Liver (tissue), 9 donors: ENCODE measurements around the gene OST4. TPM values are rescaled to one million over a fixed set of nuclear protein-coding genes. Genes with fewer than 3 reads are reported as not detected.

Experiments used
- DNase-seq: peaks from one replicate; pipeline ENCODE4 v3.0.0-alpha.2; 2017; ENCODE audit warnings: low spot score
- H3K27ac ChIP-seq, 2 donors: one replicate each; pipeline ENCODE4 v1.7.0; 2013; ENCODE audit warnings: inconsistent platforms in 2 of 2, low read length in 2 of 2, control low read depth in 1 of 2, low read depth in 1 of 2, mild to moderate bottlenecking in 1 of 2
- H3K27me3 ChIP-seq, 4 donors: one replicate each; pipeline versions ENCODE4 v1.6.1 to v1.7.0; 2013; ENCODE audit warnings: low read length in 3 of 4, inconsistent platforms in 1 of 4, mild to moderate bottlenecking in 1 of 4, moderate library complexity in 1 of 4; ENCODE audit not compliant: control insufficient read depth in 4 of 4, insufficient read depth in 4 of 4
- H3K36me3 ChIP-seq, 4 donors: one replicate each; pipeline versions ENCODE4 v1.6.1 to v1.7.0; 2013; ENCODE audit warnings: low read length in 3 of 4, mild to moderate bottlenecking in 3 of 4, low read depth in 1 of 4, moderate library complexity in 1 of 4; ENCODE audit not compliant: control insufficient read depth in 4 of 4, insufficient read depth in 3 of 4
- H3K4me1 ChIP-seq, 4 donors: one replicate each; pipeline versions ENCODE4 v1.6.1 to v1.7.0; 2013; ENCODE audit warnings: low read length in 3 of 4, mild to moderate bottlenecking in 3 of 4, moderate library complexity in 1 of 4; ENCODE audit not compliant: control insufficient read depth in 4 of 4, insufficient read depth in 4 of 4
- H3K4me3 ChIP-seq, 3 donors: one replicate each; pipeline versions ENCODE4 v1.6.1 to v1.7.0; 2013; ENCODE audit warnings: low read length in 3 of 3, control low read depth in 1 of 3, low read depth in 1 of 3, mild to moderate bottlenecking in 1 of 3
- H3K9ac ChIP-seq, 2 donors: one replicate each; pipeline ENCODE4 v1.7.0; 2013; ENCODE audit warnings: low read length in 2 of 2, mild to moderate bottlenecking in 2 of 2, moderate library complexity in 2 of 2, control low read depth in 1 of 2, low read depth in 1 of 2
- H3K9me3 ChIP-seq, 4 donors: one replicate each; pipeline versions ENCODE4 v1.6.1 to v1.7.0; 2013; ENCODE audit warnings: low read length in 3 of 4; ENCODE audit not compliant: control insufficient read depth in 4 of 4
- EGR1 ChIP-seq, 2 donors: IDR thresholded peaks; 2 replicates each; pipeline ENCODE4 v1.6.1; 2016 to 2018; ENCODE audit warnings: antibody characterized with exemption in 2 of 2, low read depth in 2 of 2
- FOXA1 ChIP-seq: IDR thresholded peaks from 2 replicates; pipeline ENCODE4 v1.6.1; 2016; ENCODE audit warnings: antibody characterized with exemption
- FOXA2 ChIP-seq: IDR thresholded peaks from 2 replicates; pipeline ENCODE4 v1.6.1; 2016; ENCODE audit warnings: antibody characterized with exemption
- GABPA ChIP-seq, 2 donors: IDR thresholded peaks in 1 of 2; conservative IDR thresholded peaks in 1 of 2; 2 replicates each; pipeline ENCODE4 v1.6.1; 2016; ENCODE audit warnings: antibody characterized with exemption in 2 of 2, mild to moderate bottlenecking in 1 of 2, moderate library complexity in 1 of 2
- HNF4A ChIP-seq, 2 donors: conservative IDR thresholded peaks; 2 replicates each; pipeline ENCODE4 v1.6.1; 2016; ENCODE audit warnings: antibody characterized with exemption in 2 of 2, mild to moderate bottlenecking in 2 of 2
- HNF4G ChIP-seq: IDR thresholded peaks from 2 replicates; pipeline ENCODE4 v1.6.1; 2016; ENCODE audit warnings: antibody characterized with exemption
- JUND ChIP-seq, 2 donors: IDR thresholded peaks; 2 replicates each; pipeline ENCODE4 v1.6.1; 2016; ENCODE audit warnings: antibody characterized with exemption in 2 of 2
- NR2F2 ChIP-seq: IDR thresholded peaks from 2 replicates; pipeline ENCODE4 v1.6.1; 2016; ENCODE audit warnings: antibody characterized with exemption
- RXRA ChIP-seq, 2 donors: IDR thresholded peaks; 2 replicates each; pipeline ENCODE4 v1.6.1; 2017 to 2018; ENCODE audit warnings: antibody characterized with exemption in 2 of 2, mild to moderate bottlenecking in 1 of 2
- SP1 ChIP-seq: IDR thresholded peaks from 2 replicates; pipeline ENCODE4 v1.6.1; 2018; ENCODE audit warnings: antibody characterized with exemption, mild to moderate bottlenecking
- YY1 ChIP-seq: IDR thresholded peaks from 2 replicates; pipeline ENCODE4 v1.6.1; 2016; ENCODE audit warnings: antibody characterized with exemption, mild to moderate bottlenecking
- WGBS: extraction: QIAGEN DNeasy Blood & Tissue Kit; methylation state at CpG from one replicate; pipeline ENCODE4 v1.1.7; 2013; 5-methylcytosine and 5-hydroxymethylcytosine counted together
- polyA plus RNA-seq, 2 donors: library from polyadenylated mRNA; stranded (reverse) in 1 of 2; unstranded in 1 of 2; fragments of 200-250 nt in 1 of 2; fragments of >200 nt in 1 of 2; fragmentation: Nextera tagmentation in 1 of 2; extraction: Ambion mirVana in 1 of 2; gene quantifications; one replicate each; pipeline versions ENCODE4 v1.2.1 to v1.2.3, GENCODE V29; 2013 to 2015
- total RNA-seq, 2 donors: library from RNA; depleted of rRNA; stranded (reverse); fragments of >200 nt; gene quantifications; one replicate each; pipeline ENCODE4 v1.2.3, GENCODE V29; 2014
- TF ChIP-seq, protein P1 (sequence below): IDR thresholded peaks from 2 replicates; pipeline ENCODE4 v1.6.1; 2016; ENCODE audit warnings: antibody characterized with exemption
- TF ChIP-seq, protein P2 (sequence below): IDR thresholded peaks from 2 replicates; pipeline ENCODE4 v1.6.1; 2016; ENCODE audit warnings: antibody characterized with exemption
- TF ChIP-seq, protein P3 (sequence below): fragments of 150-350 bp; IDR thresholded peaks from 2 replicates; pipeline ENCODE4 v1.5.1; 2017; ENCODE audit warnings: improper control_type of control experiment, low read depth, low read length; ENCODE audit not compliant: missing input control
- TF ChIP-seq, protein P4 (sequence below): IDR thresholded peaks from 2 replicates; pipeline ENCODE4 v1.6.1; 2016; ENCODE audit warnings: antibody characterized with exemption
- donor health status: healthy.
- donor health status: healthy.
- donor health status: healthy.
- donor health status: healthy.
- donor health status: healthy.

OST4 gene
- total and polyA plus RNA-seq, 4 donors, result 94.8 to 377 (median 206) TPM

DNA sequence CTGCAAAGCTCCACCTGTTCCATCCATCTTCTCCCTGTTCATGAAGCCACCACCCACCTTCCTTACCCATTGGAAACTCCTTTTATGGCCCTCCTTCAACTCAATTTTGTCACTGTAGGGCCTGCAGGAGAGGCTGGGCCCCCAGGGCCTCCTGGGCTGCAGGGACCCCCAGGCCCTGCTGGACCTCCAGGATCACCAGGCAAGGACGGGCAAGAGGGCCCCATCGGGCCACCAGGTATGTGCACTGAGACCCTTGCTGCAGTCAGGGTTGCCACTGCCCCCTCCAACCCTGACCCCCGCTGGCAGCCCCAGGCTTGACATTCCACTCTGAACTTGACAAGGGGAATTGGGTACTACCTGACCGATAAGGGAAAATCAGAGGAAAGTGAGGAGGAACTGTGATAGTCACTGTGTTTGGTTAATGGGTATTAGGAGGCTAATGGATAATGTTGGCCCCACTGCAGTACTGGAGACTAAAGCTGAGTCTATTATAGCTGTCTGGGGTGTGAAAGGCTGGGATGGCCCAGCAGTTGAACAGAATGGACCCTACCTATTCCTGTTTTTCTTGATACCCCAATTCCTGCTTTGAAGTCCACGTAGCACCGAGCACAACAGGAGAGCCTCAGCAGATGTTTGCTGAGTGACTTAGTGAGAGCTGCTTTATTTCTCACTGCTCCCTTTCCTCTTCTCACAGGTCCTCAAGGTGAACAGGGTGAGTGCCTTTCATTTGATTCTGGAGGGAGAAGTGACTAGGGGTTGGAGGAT, 13.0 kb upstream of the OST4 start:
- Histone ChIP-seq H3K27ac (no peak overlapping the region), H3K36me3 (no peaks in the 10 kb centered on the region), H3K9me3 (no peaks in the 10 kb centered on the region), H3K4me3 (no peak overlapping the region), H3K9ac (no peak overlapping the region), H3K27me3 (no peaks in the 10 kb centered on the region), H3K4me1 (peaks cover 9 to 63% (median 31%) of the 10 kb centered on the region in 4 donors)
- TF ChIP-seq, protein P1, sequence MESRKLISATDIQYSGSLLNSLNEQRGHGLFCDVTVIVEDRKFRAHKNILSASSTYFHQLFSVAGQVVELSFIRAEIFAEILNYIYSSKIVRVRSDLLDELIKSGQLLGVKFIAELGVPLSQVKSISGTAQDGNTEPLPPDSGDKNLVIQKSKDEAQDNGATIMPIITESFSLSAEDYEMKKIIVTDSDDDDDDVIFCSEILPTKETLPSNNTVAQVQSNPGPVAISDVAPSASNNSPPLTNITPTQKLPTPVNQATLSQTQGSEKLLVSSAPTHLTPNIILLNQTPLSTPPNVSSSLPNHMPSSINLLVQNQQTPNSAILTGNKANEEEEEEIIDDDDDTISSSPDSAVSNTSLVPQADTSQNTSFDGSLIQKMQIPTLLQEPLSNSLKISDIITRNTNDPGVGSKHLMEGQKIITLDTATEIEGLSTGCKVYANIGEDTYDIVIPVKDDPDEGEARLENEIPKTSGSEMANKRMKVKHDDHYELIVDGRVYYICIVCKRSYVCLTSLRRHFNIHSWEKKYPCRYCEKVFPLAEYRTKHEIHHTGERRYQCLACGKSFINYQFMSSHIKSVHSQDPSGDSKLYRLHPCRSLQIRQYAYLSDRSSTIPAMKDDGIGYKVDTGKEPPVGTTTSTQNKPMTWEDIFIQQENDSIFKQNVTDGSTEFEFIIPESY, result no peak
- TF ChIP-seq RXRA (IDR thresholded peaks at IDR 0.05) (no peak), FOXA1 (no peak), HNF4A (conservative IDR thresholded peaks at IDR 0.05) (no peak)
- no peak for DNase-seq
- WGBS, result 86% methylated on average over 6 of the region's 6 CpGs

DNA sequence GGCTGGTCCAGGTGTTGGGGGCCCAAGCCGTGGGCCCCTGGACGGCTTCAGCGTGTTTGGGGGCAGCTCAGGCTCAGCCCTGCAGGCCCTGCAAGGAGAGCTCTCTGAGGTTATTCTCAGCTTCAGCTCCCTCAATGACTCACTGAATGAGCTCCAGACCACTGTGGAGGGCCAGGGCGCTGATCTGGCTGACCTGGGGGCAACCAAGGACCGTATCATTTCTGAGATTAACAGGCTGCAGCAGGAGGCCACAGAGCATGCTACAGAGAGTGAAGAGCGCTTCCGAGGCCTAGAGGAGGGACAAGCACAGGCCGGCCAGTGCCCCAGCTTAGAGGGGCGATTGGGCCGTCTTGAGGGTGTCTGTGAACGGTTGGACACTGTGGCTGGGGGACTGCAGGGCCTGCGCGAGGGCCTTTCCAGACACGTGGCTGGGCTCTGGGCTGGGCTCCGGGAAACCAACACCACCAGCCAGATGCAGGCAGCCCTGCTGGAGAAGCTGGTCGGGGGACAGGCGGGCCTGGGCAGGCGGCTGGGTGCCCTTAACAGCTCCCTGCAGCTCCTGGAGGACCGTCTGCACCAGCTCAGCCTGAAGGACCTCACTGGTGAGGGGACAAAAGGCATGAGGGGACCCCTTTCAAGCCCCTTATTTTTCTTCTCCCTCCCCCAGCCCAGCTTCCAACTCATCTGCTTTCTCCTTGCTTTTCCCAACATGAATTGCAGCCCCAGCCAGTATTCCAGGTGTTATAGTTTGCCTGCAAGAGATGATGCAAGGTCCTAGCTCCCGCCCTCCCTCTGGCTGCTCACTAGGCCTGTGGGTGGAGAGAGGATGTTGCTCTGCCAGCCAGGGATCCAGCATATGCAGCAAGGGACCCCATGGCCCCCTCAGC, 12.2 kb upstream of the OST4 start:
- DNase-seq, result no peak
- Histone ChIP-seq H3K9ac (no peak overlapping the region), H3K36me3 (no peaks in the 10 kb centered on the region), H3K27ac (no peak overlapping the region), H3K4me3 (no peak overlapping the region), H3K27me3 (no peaks in the 10 kb centered on the region), H3K4me1 (peaks cover 9 to 59% (median 25%) of the 10 kb centered on the region in 4 donors), H3K9me3 (no peaks in the 10 kb centered on the region)
- TF ChIP-seq FOXA2 (no peak), FOXA1 (no peak), SP1 (no peak), EGR1 (IDR thresholded peaks at IDR 0.05; ENCODE audit: low read depth in 2 of 2) (no peak), NR2F2 (no peak), HNF4G (no peak), GABPA (IDR thresholded peaks at IDR 0.05 in 1 of 2, conservative IDR thresholded peaks at IDR 0.05 in 1 of 2) (no peak), HNF4A (conservative IDR thresholded peaks at IDR 0.05) (no peak), RXRA (IDR thresholded peaks at IDR 0.05) (no peak), YY1 (no peak), JUND (IDR thresholded peaks at IDR 0.05) (no peak)
- TF ChIP-seq, protein P2, sequence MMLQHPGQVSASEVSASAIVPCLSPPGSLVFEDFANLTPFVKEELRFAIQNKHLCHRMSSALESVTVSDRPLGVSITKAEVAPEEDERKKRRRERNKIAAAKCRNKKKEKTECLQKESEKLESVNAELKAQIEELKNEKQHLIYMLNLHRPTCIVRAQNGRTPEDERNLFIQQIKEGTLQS, result no peak
- TF ChIP-seq, protein P3, sequence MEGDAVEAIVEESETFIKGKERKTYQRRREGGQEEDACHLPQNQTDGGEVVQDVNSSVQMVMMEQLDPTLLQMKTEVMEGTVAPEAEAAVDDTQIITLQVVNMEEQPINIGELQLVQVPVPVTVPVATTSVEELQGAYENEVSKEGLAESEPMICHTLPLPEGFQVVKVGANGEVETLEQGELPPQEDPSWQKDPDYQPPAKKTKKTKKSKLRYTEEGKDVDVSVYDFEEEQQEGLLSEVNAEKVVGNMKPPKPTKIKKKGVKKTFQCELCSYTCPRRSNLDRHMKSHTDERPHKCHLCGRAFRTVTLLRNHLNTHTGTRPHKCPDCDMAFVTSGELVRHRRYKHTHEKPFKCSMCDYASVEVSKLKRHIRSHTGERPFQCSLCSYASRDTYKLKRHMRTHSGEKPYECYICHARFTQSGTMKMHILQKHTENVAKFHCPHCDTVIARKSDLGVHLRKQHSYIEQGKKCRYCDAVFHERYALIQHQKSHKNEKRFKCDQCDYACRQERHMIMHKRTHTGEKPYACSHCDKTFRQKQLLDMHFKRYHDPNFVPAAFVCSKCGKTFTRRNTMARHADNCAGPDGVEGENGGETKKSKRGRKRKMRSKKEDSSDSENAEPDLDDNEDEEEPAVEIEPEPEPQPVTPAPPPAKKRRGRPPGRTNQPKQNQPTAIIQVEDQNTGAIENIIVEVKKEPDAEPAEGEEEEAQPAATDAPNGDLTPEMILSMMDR, result no peak
- TF ChIP-seq, protein P4, sequence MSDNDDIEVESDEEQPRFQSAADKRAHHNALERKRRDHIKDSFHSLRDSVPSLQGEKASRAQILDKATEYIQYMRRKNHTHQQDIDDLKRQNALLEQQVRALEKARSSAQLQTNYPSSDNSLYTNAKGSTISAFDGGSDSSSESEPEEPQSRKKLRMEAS, result no peak
- TF ChIP-seq, protein P1, result no peak
- WGBS, result 88% methylated on average over 20 of the region's 20 CpGs
